Activated CD8-positive, alpha-beta T cell treated with anti-CD3 and anti-CD28 coated beads, Interleukin-2, amount 10 ng/mL, durations not matched to agents 7 days and 5 days (primary cell): ENCODE data around the gene RGP1. TPM values are rescaled to one million over a fixed set of nuclear protein-coding genes. Genes with fewer than 3 reads are reported as not detected.

Source experiments
- microRNA-seq: library from miRNA; unstranded; fragments of <30 nt; microRNA quantifications from one replicate; pipeline ENCODE4 v1.2.0, GENCODE V29; 2022
- total RNA-seq, 2 experiments: library from RNA; stranded (reverse); gene quantifications; one replicate each; pipeline ENCODE4 v1.2.3, GENCODE V29; 2021

RGP1 gene
- total RNA-seq, 2 experiments from 2014 or later: 22.1 to 22.9 TPM

Small RNAs within 50 kb of the gene (microRNA-seq; reads per million reads assigned to microRNA genes)
- gene MIR6852 (not detected), gene MIR6853 (not detected)

Other genes with a start within 250 kb of the RGP1 start
- 10 to 100 TPM; 41.6 to 47.1 TPM for gene TESK1, start 144.0 kb upstream of the RGP1 start, total RNA-seq
- gene CD72, start 130.9 kb upstream of the RGP1 start, total RNA-seq: 10 to 100 TPM; 11.6 to 15.0 TPM
- 100 to 1,000 TPM; 213 to 220 TPM for gene SIT1, start 98.4 kb upstream of the RGP1 start, total RNA-seq
- gene RMRP, start 91.3 kb upstream of the RGP1 start, total RNA-seq: over 10,000 TPM in 1 of 2 experiments, 1,000 to 10,000 TPM in 1; 7,126 to 12,592 TPM
- 10 to 100 TPM; 34.8 to 36.8 TPM for gene CCDC107, start 91.0 kb upstream of the RGP1 start, total RNA-seq
- gene ARHGEF39, start 84.1 kb upstream of the RGP1 start, total RNA-seq: 10 to 100 TPM; 17.2 to 17.3 TPM
- 1 to 10 TPM in 1 of 2 experiments, under 1 TPM in 1; 0.50 to 1.3 TPM for gene CA9, start 75.4 kb upstream of the RGP1 start, total RNA-seq
- gene TPM2, start 59.4 kb upstream of the RGP1 start, total RNA-seq: 10 to 100 TPM; 12.0 to 12.8 TPM
- gene TLN1, start 17.1 kb upstream of the RGP1 start, total RNA-seq: 100 to 1,000 TPM; 448 to 450 TPM
- 10 to 100 TPM; 21.6 to 21.7 TPM for gene CREB3, start 16.6 kb upstream of the RGP1 start, total RNA-seq
- 10 to 100 TPM; 52.6 to 56.4 TPM for gene GBA2, start 59 bp upstream of the RGP1 start, total RNA-seq
- gene MSMP, start 5.0 kb downstream of the RGP1 start, total RNA-seq: under 1 TPM; 0.61 to 0.89 TPM
- gene NPR2, start 42.3 kb downstream of the RGP1 start, total RNA-seq: 10 to 100 TPM; 10.8 to 11.1 TPM
- gene SPAG8, start 63.0 kb downstream of the RGP1 start, total RNA-seq: 1 to 10 TPM; 1.3 to 1.5 TPM
- 10 to 100 TPM; 74.7 to 76.8 TPM for gene HINT2, start 65.8 kb downstream of the RGP1 start, total RNA-seq
- gene FAM221B, start 79.4 kb downstream of the RGP1 start, total RNA-seq: not detected
- gene TMEM8B, start 79.9 kb downstream of the RGP1 start, total RNA-seq: 1 to 10 TPM; 1.6 to 2.3 TPM
- gene OR13J1, start 121.1 kb downstream of the RGP1 start, total RNA-seq: not detected
- gene HRCT1, start 156.9 kb downstream of the RGP1 start, total RNA-seq: not detected
- not detected for gene SPAAR, start 160.2 kb downstream of the RGP1 start, total RNA-seq
- gene OR2S2, start 208.9 kb downstream of the RGP1 start, total RNA-seq: not detected